Measurements from ENCODE around the gene ZAP70.

The ZAP70 gene

GRCh38 chr2:97775074-97775473 is 61.7 kb downstream of the ZAP70 start:
- DNase-seq (ENCODE audit: low read depth in 1 of 2, low spot score in 1 of 2), result no peak

DNA sequence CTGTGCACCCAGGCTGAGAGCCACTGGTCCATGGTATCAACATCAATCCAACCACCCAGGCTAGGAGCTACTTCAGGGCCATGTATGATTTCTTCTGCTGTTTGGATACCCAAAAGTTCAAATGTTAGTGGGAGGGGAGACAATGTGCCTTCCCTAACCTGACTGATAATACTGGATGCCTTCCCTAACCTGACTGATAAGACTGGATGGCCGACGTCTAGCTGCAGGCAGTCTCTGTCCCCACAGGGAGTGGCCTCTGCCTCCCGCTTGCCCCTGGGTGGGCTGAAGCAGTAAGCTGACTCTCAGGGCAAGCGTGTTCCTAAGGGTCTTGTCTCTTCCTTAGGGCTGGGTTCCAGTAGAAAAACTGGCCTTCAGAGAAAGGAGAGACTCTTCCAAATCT is 65.8 kb downstream of the ZAP70 start:
- no peak for DNase-seq (ENCODE audit: low read depth in 1 of 2, low spot score in 1 of 2)

DNA sequence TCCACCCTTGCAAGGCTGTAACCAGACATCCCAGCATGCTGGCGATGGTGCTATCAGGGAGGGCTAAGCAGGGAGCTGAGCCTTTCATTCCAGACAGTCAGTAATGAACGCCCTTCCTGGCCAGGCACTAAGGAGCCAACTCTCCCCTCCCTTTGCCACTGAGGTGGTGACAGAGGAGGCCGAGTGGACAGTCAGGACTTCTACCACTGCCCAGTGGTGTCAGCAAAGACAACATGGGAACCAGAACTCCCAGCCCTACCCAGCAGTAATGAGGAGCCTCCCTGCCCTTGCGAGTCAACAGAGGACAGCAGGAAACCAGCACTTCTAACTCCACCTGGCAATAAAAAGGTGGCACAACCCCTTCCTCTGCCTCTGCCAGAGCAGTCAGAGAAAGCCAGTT is 68.6 kb downstream of the ZAP70 start:
- DNase-seq (ENCODE audit: low read depth in 1 of 2, low spot score in 1 of 2), result no peak

DNA sequence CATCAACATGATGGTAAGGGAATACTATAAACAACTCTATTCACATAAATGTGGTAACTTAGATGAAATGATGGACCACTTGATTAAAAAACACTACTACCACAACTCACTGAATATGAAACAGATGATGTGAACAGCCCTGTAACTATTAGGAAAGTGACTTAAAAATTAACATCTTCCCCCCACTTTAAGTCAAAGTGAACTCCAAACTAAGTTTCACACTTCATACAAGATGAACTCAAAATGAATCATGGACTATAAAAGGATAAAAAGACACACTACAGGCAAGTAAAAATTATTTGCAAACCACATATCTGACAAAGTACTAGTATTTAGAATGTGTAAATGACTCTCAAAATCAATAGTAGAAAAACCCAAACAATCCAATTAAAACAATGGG is 71.6 kb downstream of the ZAP70 start:
- no peak for DNase-seq (ENCODE audit: low read depth in 1 of 2, low spot score in 1 of 2)

- DNase-seq (ENCODE audit: low read depth in 1 of 2, low spot score in 1 of 2), result no peak
Observed at GRCh38 chr2:97785818-97786217, 72.4 kb downstream of the ZAP70 start.

- DNase-seq (ENCODE audit: low read depth in 1 of 2, low spot score in 1 of 2), result no peak
Observed at GRCh38 chr2:97788986-97789644, 75.7 kb downstream of the ZAP70 start.

Measured in activated CD4-positive, alpha-beta T cell treated with anti-CD3 and anti-CD28 coated beads, Interleukin-2, amount 50 U/mL, for 24 hours (primary cell).